ENCODE measurements around the gene PCBP3. TPM values are rescaled to one million over a fixed set of nuclear protein-coding genes. Genes with fewer than 3 reads are reported as not detected.

PCBP3 gene
- total RNA-seq, 4 donors from 2014 or later: 0.47 to 5.3 (median 1.0) TPM; not detected in 1

GRCh38 chr21:45963232-45963570 is 319.7 kb downstream of the PCBP3 start:
- Histone ChIP-seq H3K27ac (no peak overlapping the region), H3K27me3 (peaks cover 0 to 17% (median 0%) of the 10 kb centered on the region in 4 donors), H3K4me3 (no peak overlapping the region), H3K9me3 (peaks cover 0 to 9% (median 6%) of the 10 kb centered on the region in 3 donors), H3K36me3 (no peaks in the 10 kb centered on the region), H3K4me1 (peaks cover 0 to 20% (median 5%) of the 10 kb centered on the region in 3 donors)
- intact Hi-C loops (cut with DNase I): no loop called here
- WGBS, 2 donors: 45 to 50% methylated on average over 3 of the region's 3 CpGs
- no peak for DNase-seq
- no peak for TF ChIP-seq POLR2A (IDR thresholded peaks at IDR 0.05)
- no peak for TF ChIP-seq CTCF (IDR thresholded peaks at IDR 0.05)

- no peak for TF ChIP-seq CTCF (IDR thresholded peaks at IDR 0.05)
- no peak for TF ChIP-seq POLR2A (IDR thresholded peaks at IDR 0.05)
- WGBS, 2 donors: 17% methylated on average over 1 of the region's 1 CpG; no CpG with 5 or more reads in 1 of the 2 donors
- Histone ChIP-seq H3K9me3 (peaks cover 0 to 9% (median 6%) of the 10 kb centered on the region in 3 donors), H3K4me3 (no peak overlapping the region), H3K4me1 (peaks cover 0 to 5% (median 0%) of the 10 kb centered on the region in 3 donors), H3K27me3 (peaks cover 0 to 11% (median 0%) of the 10 kb centered on the region in 4 donors), H3K27ac (no peak overlapping the region), H3K36me3 (no peaks in the 10 kb centered on the region)
- intact Hi-C loops (cut with DNase I): no loop called here
- DNase-seq: no peak
Measured at GRCh38 chr21:45964649-45965048, 321.1 kb downstream of the PCBP3 start.

- no peak for DNase-seq
- peaks cover 0 to 8% (median 0%) of the 10 kb centered on the region in 4 donors for H3K27me3 ChIP-seq
- 70 to 84% methylated on average over 3 of the region's 4 CpGs for WGBS, 2 donors
- TF ChIP-seq POLR2A (IDR thresholded peaks at IDR 0.05): no peak
- peaks cover 0 to under 1% (median under 1%) of the 10 kb centered on the region in 3 donors for H3K4me1 ChIP-seq
- no peak overlapping the region for H3K4me3 ChIP-seq
- H3K36me3 ChIP-seq: no peaks in the 10 kb centered on the region
- peaks cover 0 to 9% (median 6%) of the 10 kb centered on the region in 3 donors for H3K9me3 ChIP-seq
- intact Hi-C loops (cut with DNase I): no loop called here
- H3K27ac ChIP-seq: no peak overlapping the region
Measured at GRCh38 chr21:45965084-45965809, 321.7 kb downstream of the PCBP3 start.

- DNase-seq: no peak
- Histone ChIP-seq H3K36me3 (no peaks in the 10 kb centered on the region), H3K9me3 (peaks cover 0 to 9% (median 6%) of the 10 kb centered on the region in 3 donors), H3K4me3 (no peak overlapping the region), H3K27ac (no peak overlapping the region), H3K27me3 (peaks cover 0 to 17% (median 0%) of the 10 kb centered on the region in 4 donors), H3K4me1 (peaks cover 10 to 17% (median 14%) of the 10 kb centered on the region in 3 donors)
- WGBS, 2 donors: 24 to 61% methylated on average over 4 to 9 of the region's 9 CpGs
- intact Hi-C loops (cut with DNase I): no loop called here
- TF ChIP-seq CTCF (IDR thresholded peaks at IDR 0.05) (no peak), POLR2A (IDR thresholded peaks at IDR 0.05) (no peak)
Measured at GRCh38 chr21:45966791-45967394, 323.4 kb downstream of the PCBP3 start.

GRCh38 chr21:45969921-45970673 is 326.6 kb downstream of the PCBP3 start:
- peaks cover 0 to 1% (median 0%) of the 10 kb centered on the region in 3 donors for H3K9me3 ChIP-seq
- no peak overlapping the region for H3K4me3 ChIP-seq
- 58 to 90% methylated on average over 8 to 12 of the region's 22 CpGs for WGBS, 2 donors
- no peaks in the 10 kb centered on the region for H3K36me3 ChIP-seq
- peak overlapping the region in 3 of 4 donors; percentile 87 to 94 (median 92) for H3K27ac ChIP-seq
- H3K4me1 ChIP-seq: peaks cover 38 to 49% (median 40%) of the 10 kb centered on the region in 3 donors
- peaks cover 0 to 49% (median 9%) of the 10 kb centered on the region in 4 donors for H3K27me3 ChIP-seq
- TF ChIP-seq CTCF (IDR thresholded peaks at IDR 0.05) (no peak), POLR2A (IDR thresholded peaks at IDR 0.05) (no peak)
- DNase-seq: no peak
- intact Hi-C loops (cut with DNase I): loop anchor here (10.0 kb wide), 1 partner anchor 135 kb away; no protein-coding TSS in a partner anchor
